Kidney (tissue), 14 donors: ENCODE data around the gene IL3. TPM values are rescaled to one million over a fixed set of nuclear protein-coding genes. Genes with fewer than 3 reads are reported as not detected.

Experiments
- DNase-seq, 5 donors: peaks; one replicate each; pipeline ENCODE4 v3.0.0-alpha.2; 2013 to 2020
- FAIRE-seq: peaks from 2 replicates; lab custom pipeline; 2012; peaks lifted over from hg19 to GRCh38; lab: Jason Lieb, UNC
- H3K27ac ChIP-seq, 2 donors: one replicate each; pipeline ENCODE4 v1.7.0; 2013; ENCODE audit warnings: low read depth in 2 of 2, low read length in 2 of 2, inconsistent platforms in 1 of 2
- H3K27me3 ChIP-seq: one replicate; pipeline ENCODE4 v1.7.1; 2013; ENCODE audit warnings: low read length, inconsistent platforms; ENCODE audit not compliant: control insufficient read depth, insufficient read depth
- H3K36me3 ChIP-seq, 3 donors: one replicate each; pipeline versions ENCODE4 v1.7.0 to v1.7.1; 2013; ENCODE audit warnings: low read length in 3 of 3, control low read depth in 1 of 3, inconsistent platforms in 1 of 3; ENCODE audit not compliant: insufficient read depth in 3 of 3, control insufficient read depth in 2 of 3
- H3K4me1 ChIP-seq, 3 donors: one replicate each; pipeline versions ENCODE4 v1.7.0 to v1.7.1; 2013; ENCODE audit warnings: low read length in 3 of 3, inconsistent platforms in 1 of 3, low read depth in 1 of 3; ENCODE audit not compliant: control insufficient read depth in 2 of 3, insufficient read depth in 2 of 3
- H3K4me3 ChIP-seq, 3 donors: one replicate each; pipeline versions ENCODE4 v1.7.0 to v1.8.1; 2013; ENCODE audit warnings: low read length in 3 of 3, control low read depth in 1 of 3, inconsistent platforms in 1 of 3
- H3K9ac ChIP-seq, 3 donors: one replicate each; pipeline versions ENCODE4 v1.7.0 to v1.7.1; 2013; ENCODE audit warnings: low read length in 3 of 3, control low read depth in 1 of 3, inconsistent platforms in 1 of 3
- H3K9me3 ChIP-seq, 3 donors: one replicate each; pipeline versions ENCODE4 v1.7.0 to v1.7.1; 2013; ENCODE audit warnings: low read length in 3 of 3, control low read depth in 1 of 3, inconsistent platforms in 1 of 3; ENCODE audit not compliant: control insufficient read depth in 2 of 3, insufficient read depth in 1 of 3
- intact Hi-C: fragments of 100-400 bp; cut with DNase I; formaldehyde crosslinking; loops from one replicate; pipeline ENCODE4 v1.11.1; 2022
- polyA plus RNA-seq: library from polyadenylated mRNA; stranded (reverse); fragments of 350-450 nt; fragmentation: Illumina TruSeq; extraction: RNeasy Lipid Tissue Mini Kit (QIAGEN cat#74804); gene quantifications from one replicate; pipeline ENCODE4 v1.2.3, GENCODE V29; 2014; ENCODE audit warnings: low read depth, low replicate concordance; ENCODE audit not compliant: insufficient read depth
- total RNA-seq: library from RNA; stranded (reverse); fragmentation: NEBNext Ultra II Directional; extraction: Animal tissue kit (Norgen Biotek cat#: 25700); gene quantifications from one replicate; pipeline ENCODE4 v1.2.1, GENCODE V29; 2021
- TF ChIP-seq, protein P1 (sequence below): IDR thresholded peaks from 3 replicates; pipeline ENCODE4 v1.5.1; 2012; ENCODE audit warnings: mild to moderate bottlenecking, moderate library complexity, borderline replicate concordance; ENCODE audit not compliant: insufficient read depth; ENCODE audit errors: extremely low read depth
- donor health status: control.
- donor health status: control.
- donor health status: control.
- donor health status: control.
- donor health status: control.
- donor health status: DM: yes; HTN: yes; CAD: no.
- donor health status: Normal renal cell carcinoma (clear cell type).

The IL3 gene
- total and polyA plus RNA-seq, 2 donors from 2014 or later: not detected

DNA sequence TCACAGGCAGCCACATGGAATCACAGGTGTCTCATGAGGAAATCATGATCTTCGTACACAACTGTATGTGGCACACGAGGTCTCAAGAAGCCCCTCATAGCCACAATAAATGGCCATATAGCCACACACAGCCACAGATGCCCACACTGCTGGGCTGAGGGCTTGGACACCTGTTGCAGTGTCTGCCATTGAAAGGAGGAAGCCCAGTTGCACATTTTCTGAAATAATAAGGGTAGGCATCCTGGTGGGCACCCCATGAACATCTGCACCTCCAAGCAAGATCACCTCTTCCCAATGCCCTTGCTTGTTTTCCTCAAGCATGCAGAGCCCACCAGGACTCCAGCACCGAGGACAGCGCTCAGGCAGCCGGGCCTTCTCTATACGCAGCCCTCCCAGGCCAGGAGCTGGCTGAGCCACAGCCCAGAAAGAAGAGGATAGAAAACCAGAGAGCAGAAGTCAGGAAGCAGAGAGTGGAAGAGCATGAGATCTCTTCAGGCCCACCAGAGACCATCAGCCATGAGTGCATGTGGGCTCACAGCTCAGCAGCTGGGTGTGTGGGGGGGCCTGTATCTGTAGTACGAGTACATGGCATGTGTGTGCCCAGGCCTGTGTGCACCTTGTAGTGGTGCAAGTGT lies 48.0 kb upstream of the IL3 start:
- FAIRE-seq (no peak), DNase-seq (peak; percentile 68 to 93 (median 91))
- Histone ChIP-seq H3K9ac (no peak overlapping the region), H3K36me3 (no peaks in the 10 kb centered on the region), H3K27ac (no peak overlapping the region), H3K4me3 (no peak overlapping the region), H3K4me1 (peaks cover 0 to 5% (median 0%) of the 10 kb centered on the region in 3 donors), H3K9me3 (no peaks in the 10 kb centered on the region), H3K27me3 (peaks cover 5% of the 10 kb centered on the region)
- TF ChIP-seq, protein P1, sequence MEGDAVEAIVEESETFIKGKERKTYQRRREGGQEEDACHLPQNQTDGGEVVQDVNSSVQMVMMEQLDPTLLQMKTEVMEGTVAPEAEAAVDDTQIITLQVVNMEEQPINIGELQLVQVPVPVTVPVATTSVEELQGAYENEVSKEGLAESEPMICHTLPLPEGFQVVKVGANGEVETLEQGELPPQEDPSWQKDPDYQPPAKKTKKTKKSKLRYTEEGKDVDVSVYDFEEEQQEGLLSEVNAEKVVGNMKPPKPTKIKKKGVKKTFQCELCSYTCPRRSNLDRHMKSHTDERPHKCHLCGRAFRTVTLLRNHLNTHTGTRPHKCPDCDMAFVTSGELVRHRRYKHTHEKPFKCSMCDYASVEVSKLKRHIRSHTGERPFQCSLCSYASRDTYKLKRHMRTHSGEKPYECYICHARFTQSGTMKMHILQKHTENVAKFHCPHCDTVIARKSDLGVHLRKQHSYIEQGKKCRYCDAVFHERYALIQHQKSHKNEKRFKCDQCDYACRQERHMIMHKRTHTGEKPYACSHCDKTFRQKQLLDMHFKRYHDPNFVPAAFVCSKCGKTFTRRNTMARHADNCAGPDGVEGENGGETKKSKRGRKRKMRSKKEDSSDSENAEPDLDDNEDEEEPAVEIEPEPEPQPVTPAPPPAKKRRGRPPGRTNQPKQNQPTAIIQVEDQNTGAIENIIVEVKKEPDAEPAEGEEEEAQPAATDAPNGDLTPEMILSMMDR: no peak
- intact Hi-C loops: no loop called here

DNA sequence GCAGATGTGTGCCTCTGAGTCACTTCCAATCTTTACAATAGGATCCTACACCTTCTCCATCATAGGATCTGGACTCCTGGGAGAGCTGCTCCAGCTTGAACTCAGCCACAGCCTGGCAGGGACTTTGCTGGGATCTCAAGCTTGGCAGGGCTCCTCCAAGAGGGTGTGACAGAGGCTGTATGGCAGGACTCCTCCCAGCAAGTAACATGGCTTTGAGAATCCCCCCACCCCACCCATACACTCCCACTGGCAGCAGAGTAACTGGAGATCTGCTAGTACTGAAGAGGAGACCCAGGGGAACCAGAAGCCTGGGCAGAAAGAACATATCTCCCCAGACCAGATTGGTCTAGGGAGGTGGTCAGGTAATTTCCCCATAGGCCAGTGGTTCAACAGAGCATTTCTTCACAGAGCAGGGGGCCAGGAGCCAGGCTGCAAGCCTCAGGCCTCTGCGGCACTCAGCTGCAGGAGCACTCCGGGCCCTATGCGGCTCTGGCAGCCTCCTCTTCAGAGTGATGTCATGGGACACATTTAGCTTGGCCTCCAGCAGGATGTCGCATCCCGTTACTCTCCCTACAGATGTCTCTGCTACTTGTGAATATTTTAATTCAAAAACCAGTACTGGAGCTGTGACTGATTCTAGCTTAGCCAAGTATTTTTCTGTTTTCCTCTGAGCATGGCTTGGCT lies 47.3 kb upstream of the IL3 start:
- no peak for FAIRE-seq
- Histone ChIP-seq H3K27me3 (peaks cover 5% of the 10 kb centered on the region), H3K9me3 (no peaks in the 10 kb centered on the region), H3K4me3 (no peak overlapping the region), H3K36me3 (no peaks in the 10 kb centered on the region), H3K4me1 (peaks cover 0 to 5% (median 0%) of the 10 kb centered on the region in 3 donors), H3K9ac (no peak overlapping the region), H3K27ac (no peak overlapping the region)
- TF ChIP-seq, protein P1: no peak
- peak in 2 of 5 donors; percentile 2 to 36 for DNase-seq
- intact Hi-C loops: no loop called here

DNA sequence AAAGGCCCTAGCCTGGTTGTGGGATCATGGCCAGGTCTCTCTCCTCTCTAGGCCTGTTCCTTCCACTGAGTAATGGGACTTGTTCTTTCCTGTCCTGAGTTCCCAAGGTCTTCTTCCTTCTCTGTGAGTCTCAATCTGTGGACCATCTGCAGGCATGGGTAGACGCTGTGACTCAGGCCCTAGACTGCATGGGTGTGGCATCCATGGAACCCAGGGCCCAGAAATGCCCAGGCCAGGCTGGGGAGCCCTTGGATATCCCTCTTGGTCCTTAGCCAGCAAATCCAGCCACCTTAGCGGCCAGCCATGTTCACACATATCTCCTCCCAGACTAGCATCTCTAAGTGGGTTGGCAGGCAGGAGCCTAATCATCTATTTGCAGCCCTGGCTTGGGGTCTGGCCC lies 46.7 kb upstream of the IL3 start:
- peak in 2 of 5 donors; percentile 7 to 38 for DNase-seq
- Histone ChIP-seq H3K27ac (no peak overlapping the region), H3K4me3 (no peak overlapping the region), H3K36me3 (no peaks in the 10 kb centered on the region), H3K9me3 (no peaks in the 10 kb centered on the region), H3K9ac (no peak overlapping the region), H3K4me1 (peaks cover 0 to 5% (median 0%) of the 10 kb centered on the region in 3 donors), H3K27me3 (peaks cover 5% of the 10 kb centered on the region)
- TF ChIP-seq, protein P1: no peak
- intact Hi-C loops: no loop called here
- no peak for FAIRE-seq
